BLaER1 (cell line): ENCODE results near the gene AFF1.

Experiments used
- H3K27ac ChIP-seq: shearing (Covaris generic); formaldehyde crosslinking; 2 replicates; pipeline ENCODE4 v1.8.1; 2022
- H3K27me3 ChIP-seq: shearing (Covaris generic); formaldehyde crosslinking; 2 replicates; pipeline ENCODE4 v1.8.1; 2022
- H3K36me3 ChIP-seq: shearing (Covaris generic); formaldehyde crosslinking; 2 replicates; pipeline ENCODE4 v1.8.1; 2022
- H3K4me1 ChIP-seq: shearing (Covaris generic); formaldehyde crosslinking; 2 replicates; pipeline ENCODE4 v1.8.1; 2022
- H3K4me2 ChIP-seq: shearing (Covaris generic); formaldehyde crosslinking; 2 replicates; pipeline ENCODE4 v1.8.1; 2022
- H3K4me3 ChIP-seq: shearing (Covaris generic); formaldehyde crosslinking; 2 replicates; pipeline ENCODE4 v1.8.1; 2022
- H3K9ac ChIP-seq: shearing (Covaris generic); formaldehyde crosslinking; 2 replicates; pipeline ENCODE4 v1.8.1; 2022
- H3K9me3 ChIP-seq: shearing (Covaris generic); formaldehyde crosslinking; 2 replicates; pipeline ENCODE4 v1.8.1; 2022
- H4K20me1 ChIP-seq: shearing (Covaris generic); formaldehyde crosslinking; 2 replicates; pipeline ENCODE4 v1.8.1; 2022
- Cebpa-rat ChIP-seq: shearing (Covaris generic); IDR thresholded peaks from 2 replicates; pipeline ENCODE4 v1.8.1; 2022

Gene AFF1

GRCh38 chr4:86965019-86965976 lies 30.5 kb downstream of the AFF1 start:
- H3K27me3 ChIP-seq: no peaks in the 10 kb centered on the region
- peaks cover 16% of the 10 kb centered on the region; the same call in 1 of the 2 replicates for H3K36me3 ChIP-seq
- peak overlapping the region; percentile 94 for H3K27ac ChIP-seq
- peak overlapping the region; percentile 83 for H3K4me2 ChIP-seq
- H3K9ac ChIP-seq: no peak overlapping the region
- H3K4me3 ChIP-seq: no peak overlapping the region
- H4K20me1 ChIP-seq: no peaks in the 10 kb centered on the region
- no peaks in the 10 kb centered on the region for H3K9me3 ChIP-seq
- no peak for TF ChIP-seq Cebpa-rat
- H3K4me1 ChIP-seq: peaks cover 94% of the 10 kb centered on the region

GRCh38 chr4:86967073-86967472 lies 32.3 kb downstream of the AFF1 start:
- peaks cover 100% of the 10 kb centered on the region for H3K4me1 ChIP-seq
- no peak for TF ChIP-seq Cebpa-rat
- H3K36me3 ChIP-seq: peaks cover 17% of the 10 kb centered on the region; the same call in 1 of the 2 replicates
- H3K27ac ChIP-seq: peak overlapping the region; percentile 73
- H3K9ac ChIP-seq: peak overlapping the region; percentile 15; the same call in 1 of the 2 replicates
- no peaks in the 10 kb centered on the region for H3K27me3 ChIP-seq
- 0 out of 2 replicates have a peak overlapping the region, but pooled peaks have one; percentile 23 for H3K4me3 ChIP-seq
- peak overlapping the region; percentile 83 for H3K4me2 ChIP-seq
- H3K9me3 ChIP-seq: no peaks in the 10 kb centered on the region
- no peaks in the 10 kb centered on the region for H4K20me1 ChIP-seq

- Histone ChIP-seq H3K9me3 (no peaks in the 10 kb centered on the region), H3K9ac (no peak overlapping the region; the same call in 1 of the 2 replicates), H3K36me3 (peaks cover 17% of the 10 kb centered on the region; the same call in 1 of the 2 replicates), H3K4me1 (peaks cover 100% of the 10 kb centered on the region), H3K4me2 (peak overlapping the region; percentile 83), H4K20me1 (no peaks in the 10 kb centered on the region), H3K27ac (peak overlapping the region; percentile 73), H3K27me3 (no peaks in the 10 kb centered on the region), H3K4me3 (peak overlapping the region; percentile 23; the same call in 1 of the 2 replicates)
- no peak for TF ChIP-seq Cebpa-rat
Measured at GRCh38 chr4:86967798-86968197, 33.0 kb downstream of the AFF1 start.

GRCh38 chr4:86968547-86968946 lies 33.7 kb downstream of the AFF1 start:
- Histone ChIP-seq H3K36me3 (peaks cover 17% of the 10 kb centered on the region; the same call in 1 of the 2 replicates), H3K4me1 (peaks cover 100% of the 10 kb centered on the region), H3K4me2 (peak overlapping the region; percentile 83), H3K27ac (peak overlapping the region; percentile 73), H3K4me3 (peak overlapping the region; percentile 27; the same call in 1 of the 2 replicates), H4K20me1 (no peaks in the 10 kb centered on the region), H3K9ac (peak overlapping the region; percentile 46; the same call in 1 of the 2 replicates), H3K27me3 (no peaks in the 10 kb centered on the region), H3K9me3 (no peaks in the 10 kb centered on the region)
- TF ChIP-seq Cebpa-rat: no peak

GRCh38 chr4:86970447-86971354 lies 35.9 kb downstream of the AFF1 start:
- H3K4me3 ChIP-seq: no peak overlapping the region
- H3K4me1 ChIP-seq: peaks cover 90% of the 10 kb centered on the region
- no peaks in the 10 kb centered on the region for H4K20me1 ChIP-seq
- H3K9me3 ChIP-seq: no peaks in the 10 kb centered on the region
- peak overlapping the region; percentile 48 for H3K4me2 ChIP-seq
- H3K27me3 ChIP-seq: no peaks in the 10 kb centered on the region
- H3K27ac ChIP-seq: peak overlapping the region; percentile 60
- TF ChIP-seq Cebpa-rat: no peak
- H3K9ac ChIP-seq: no peak overlapping the region
- peaks cover 26% of the 10 kb centered on the region for H3K36me3 ChIP-seq

- no peak for TF ChIP-seq Cebpa-rat
- Histone ChIP-seq H3K9me3 (no peaks in the 10 kb centered on the region), H3K4me2 (peak overlapping the region; percentile 48), H3K9ac (no peak overlapping the region), H3K36me3 (peaks cover 30% of the 10 kb centered on the region), H3K4me3 (no peak overlapping the region), H3K27ac (0 out of 2 replicates have a peak overlapping the region, but pooled peaks have one; percentile 60), H3K27me3 (no peaks in the 10 kb centered on the region), H3K4me1 (peaks cover 85% of the 10 kb centered on the region), H4K20me1 (0 out of 2 replicates have a peak, but pooled peaks cover 5% of the 10 kb centered on the region)
Measured at GRCh38 chr4:86971355-86971683, 36.5 kb downstream of the AFF1 start.

- Histone ChIP-seq H4K20me1 (peaks cover 16% of the 10 kb centered on the region), H3K9ac (no peak overlapping the region), H3K27me3 (no peaks in the 10 kb centered on the region), H3K36me3 (peaks cover 36% of the 10 kb centered on the region), H3K4me1 (peaks cover 83% of the 10 kb centered on the region), H3K4me3 (no peak overlapping the region), H3K4me2 (peak overlapping the region; percentile 48), H3K27ac (no peak overlapping the region), H3K9me3 (no peaks in the 10 kb centered on the region)
- TF ChIP-seq Cebpa-rat: peak; percentile 55; the same call in 1 of the 2 replicates
Measured at GRCh38 chr4:86972997-86973396, 38.2 kb downstream of the AFF1 start.

GRCh38 chr4:86973668-86974067 lies 38.9 kb downstream of the AFF1 start:
- H3K4me1 ChIP-seq: peaks cover 81% of the 10 kb centered on the region
- no peak for TF ChIP-seq Cebpa-rat
- H3K9ac ChIP-seq: no peak overlapping the region
- peaks cover 16% of the 10 kb centered on the region for H4K20me1 ChIP-seq
- no peak overlapping the region for H3K27ac ChIP-seq
- no peak overlapping the region for H3K4me3 ChIP-seq
- H3K27me3 ChIP-seq: no peaks in the 10 kb centered on the region
- H3K36me3 ChIP-seq: peaks cover 36% of the 10 kb centered on the region
- no peaks in the 10 kb centered on the region for H3K9me3 ChIP-seq
- H3K4me2 ChIP-seq: peak overlapping the region; percentile 23

- Histone ChIP-seq H3K9ac (no peak overlapping the region), H3K4me1 (peaks cover 81% of the 10 kb centered on the region), H3K27me3 (no peaks in the 10 kb centered on the region), H3K36me3 (peaks cover 32% of the 10 kb centered on the region), H3K4me2 (peak overlapping the region; percentile 23; the same call in 1 of the 2 replicates), H3K27ac (no peak overlapping the region), H3K9me3 (no peaks in the 10 kb centered on the region), H4K20me1 (peaks cover 16% of the 10 kb centered on the region), H3K4me3 (no peak overlapping the region)
- TF ChIP-seq Cebpa-rat: no peak
Measured at GRCh38 chr4:86974551-86974994, 39.8 kb downstream of the AFF1 start.
